ENCODE data around the gene KSR2.

The KSR2 gene

GRCh38 chr12:117577122-117577657, 391.6 kb downstream of the KSR2 start:
- in situ Hi-C loops (cut with HindIII; ENCODE audit: low sequenced_read_pairs), result no loop called here
- no peak for DNase-seq (ENCODE audit: low read depth, low spot score)
- no peak overlapping the region for H3K4me3 ChIP-seq (ENCODE audit: low read depth, low read length)

GRCh38 chr12:117576053-117576452, 392.7 kb downstream of the KSR2 start:
- in situ Hi-C loops (cut with HindIII; ENCODE audit: low sequenced_read_pairs), result no loop called here

More at GRCh38 chr12:117577122-117577657, 391.6 kb downstream of the KSR2 start:
- TF ChIP-seq, protein P1, sequence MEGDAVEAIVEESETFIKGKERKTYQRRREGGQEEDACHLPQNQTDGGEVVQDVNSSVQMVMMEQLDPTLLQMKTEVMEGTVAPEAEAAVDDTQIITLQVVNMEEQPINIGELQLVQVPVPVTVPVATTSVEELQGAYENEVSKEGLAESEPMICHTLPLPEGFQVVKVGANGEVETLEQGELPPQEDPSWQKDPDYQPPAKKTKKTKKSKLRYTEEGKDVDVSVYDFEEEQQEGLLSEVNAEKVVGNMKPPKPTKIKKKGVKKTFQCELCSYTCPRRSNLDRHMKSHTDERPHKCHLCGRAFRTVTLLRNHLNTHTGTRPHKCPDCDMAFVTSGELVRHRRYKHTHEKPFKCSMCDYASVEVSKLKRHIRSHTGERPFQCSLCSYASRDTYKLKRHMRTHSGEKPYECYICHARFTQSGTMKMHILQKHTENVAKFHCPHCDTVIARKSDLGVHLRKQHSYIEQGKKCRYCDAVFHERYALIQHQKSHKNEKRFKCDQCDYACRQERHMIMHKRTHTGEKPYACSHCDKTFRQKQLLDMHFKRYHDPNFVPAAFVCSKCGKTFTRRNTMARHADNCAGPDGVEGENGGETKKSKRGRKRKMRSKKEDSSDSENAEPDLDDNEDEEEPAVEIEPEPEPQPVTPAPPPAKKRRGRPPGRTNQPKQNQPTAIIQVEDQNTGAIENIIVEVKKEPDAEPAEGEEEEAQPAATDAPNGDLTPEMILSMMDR (IDR thresholded peaks at IDR 0.05; ENCODE audit: low read depth, low read length), result no peak

GRCh38 chr12:117574655-117575054, 394.1 kb downstream of the KSR2 start:
- TF ChIP-seq, protein P1 (IDR thresholded peaks at IDR 0.05; ENCODE audit: low read depth, low read length), result no peak
- no peak for DNase-seq (ENCODE audit: low read depth, low spot score)
- no peak overlapping the region for H3K4me3 ChIP-seq (ENCODE audit: low read depth, low read length)
- in situ Hi-C loops (cut with HindIII; ENCODE audit: low sequenced_read_pairs), result no loop called here

More at GRCh38 chr12:117576053-117576452, 392.7 kb downstream of the KSR2 start:
- H3K4me3 ChIP-seq (ENCODE audit: low read depth, low read length), result no peak overlapping the region
- no peak for DNase-seq (ENCODE audit: low read depth, low spot score)
- TF ChIP-seq, protein P1 (IDR thresholded peaks at IDR 0.05; ENCODE audit: low read depth, low read length), result no peak

DNA sequence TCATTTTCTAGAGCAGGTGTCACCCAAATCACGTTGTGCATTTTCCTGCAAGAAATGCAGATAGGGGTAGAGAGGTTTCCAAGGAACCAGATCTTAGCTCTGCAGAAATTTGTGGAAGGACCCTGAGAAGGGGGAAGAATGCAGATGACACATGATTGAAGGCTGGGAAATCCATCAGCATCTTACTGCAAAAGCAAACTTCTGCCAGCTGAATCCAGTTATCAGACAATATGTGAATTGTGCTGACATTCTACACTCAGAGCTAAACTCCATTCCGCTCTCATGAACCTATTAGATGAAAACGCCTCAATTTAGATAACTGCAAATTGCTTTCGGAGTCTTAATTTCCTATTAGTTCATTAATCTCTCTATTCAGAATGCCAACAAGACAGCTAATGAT, 396.0 kb downstream of the KSR2 start:
- H3K4me3 ChIP-seq (ENCODE audit: low read depth, low read length), result no peak overlapping the region
- no peak for DNase-seq (ENCODE audit: low read depth, low spot score)
- TF ChIP-seq, protein P1 (IDR thresholded peaks at IDR 0.05; ENCODE audit: low read depth, low read length), result no peak
- in situ Hi-C loops (cut with HindIII; ENCODE audit: low sequenced_read_pairs), result no loop called here

DNA sequence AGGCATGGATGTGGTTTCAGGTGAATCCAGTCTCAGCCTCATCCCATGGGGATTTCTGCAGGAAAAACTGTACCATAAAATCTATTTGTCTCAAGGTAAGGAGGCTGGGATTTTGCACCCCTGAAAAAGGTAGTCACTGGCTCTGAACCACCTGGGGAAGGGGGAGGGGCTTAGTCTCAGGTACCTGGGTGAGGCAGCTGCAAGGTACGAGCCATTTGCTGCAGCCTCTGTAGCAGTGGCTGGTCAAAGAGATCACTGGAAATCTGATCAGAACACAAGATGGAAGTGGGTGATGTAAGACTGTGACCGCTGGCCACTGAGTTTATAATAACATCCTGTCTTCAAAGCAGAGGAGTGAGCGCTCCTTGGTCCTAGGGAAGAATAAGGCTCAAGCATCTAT, 397.5 kb downstream of the KSR2 start:
- TF ChIP-seq, protein P1 (IDR thresholded peaks at IDR 0.05; ENCODE audit: low read depth, low read length), result no peak
- no peak overlapping the region for H3K4me3 ChIP-seq (ENCODE audit: low read depth, low read length)
- DNase-seq (ENCODE audit: low read depth, low spot score), result no peak
- in situ Hi-C loops (cut with HindIII; ENCODE audit: low sequenced_read_pairs), result no loop called here

DNA sequence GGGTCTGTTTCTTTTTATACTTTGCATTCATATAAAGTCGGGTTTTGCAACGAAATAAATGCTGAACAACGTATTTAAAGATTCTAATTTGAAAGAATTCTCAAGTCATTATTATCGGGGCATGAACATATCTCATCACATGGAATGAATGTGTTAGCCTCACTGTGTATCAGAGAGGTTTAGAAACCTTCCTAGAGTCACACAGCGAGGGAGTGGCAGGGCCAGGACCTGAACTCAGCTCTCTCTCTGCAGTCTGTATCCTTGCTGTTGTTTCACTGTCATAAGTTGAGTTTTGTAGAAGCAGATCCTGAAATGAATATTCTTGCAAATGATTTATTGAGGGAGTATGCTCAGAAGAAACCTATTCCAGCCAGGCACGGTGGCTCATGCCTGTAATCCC, 398.2 kb downstream of the KSR2 start:
- in situ Hi-C loops (cut with HindIII; ENCODE audit: low sequenced_read_pairs), result no loop called here
- no peak overlapping the region for H3K4me3 ChIP-seq (ENCODE audit: low read depth, low read length)
- no peak for DNase-seq (ENCODE audit: low read depth, low spot score)
- TF ChIP-seq, protein P1 (IDR thresholded peaks at IDR 0.05; ENCODE audit: low read depth, low read length), result no peak

Data from astrocyte of the spinal cord (primary cell).